Transverse colon (tissue), 4 donors: ENCODE measurements around the gene CFAP97. TPM values are rescaled to one million over a fixed set of nuclear protein-coding genes. Genes with fewer than 3 reads are reported as not detected.
A peak's percentile ranks its signal among the peaks of the same experiment; 100 is the strongest.

Source experiments
- DNase-seq: peaks from one replicate; pipeline ENCODE4 v3.0.0-alpha.2; 2019
- H3K27ac ChIP-seq, 4 donors: fragments of 200-600 bp; sonication (generic); 2 replicates each; pipeline ENCODE4 v1.5.1; 2016 to 2018; ENCODE audit warnings: inconsistent platforms in 4 of 4
- H3K27me3 ChIP-seq: fragments of 200-600 bp; sonication (generic); 2 replicates; pipeline ENCODE4 v1.5.1; 2017; ENCODE audit warnings: inconsistent platforms
- H3K36me3 ChIP-seq, 4 donors: fragments of 200-600 bp; sonication (generic); 2 replicates each; pipeline ENCODE4 v1.5.1; 2017 to 2019; ENCODE audit warnings: inconsistent platforms in 4 of 4
- H3K4me1 ChIP-seq, 4 donors: fragments of 200-600 bp; sonication (generic); 2 replicates each; pipeline ENCODE4 v1.5.1; 2017 to 2020; ENCODE audit warnings: inconsistent platforms in 4 of 4
- H3K4me3 ChIP-seq, 4 donors: fragments of 200-600 bp; sonication (generic); 1 replicate in 1 of 4; 2 replicates in 3 of 4; pipeline versions ENCODE4 v1.5.1 to v1.6.1; 2017 to 2019; ENCODE audit warnings: inconsistent platforms in 4 of 4
- H3K9me3 ChIP-seq, 2 donors: fragments of 200-600 bp; sonication (generic); 2 replicates each; pipeline ENCODE4 v1.5.1; 2017 to 2019; ENCODE audit warnings: inconsistent platforms in 2 of 2
- CTCF ChIP-seq, 5 experiments: fragments of 200-600 bp in 3 of 5; fragments of 450-650 bp in 2 of 5; sonication (generic) in 3 of 5; IDR thresholded peaks; 1 replicate in 2 of 5; 2 replicates in 3 of 5; pipeline ENCODE4 v1.5.1; 2016 to 2017; ENCODE audit warnings: antibody characterized with exemption in 5 of 5, inconsistent platforms in 3 of 5, mild to moderate bottlenecking in 2 of 5, moderate library complexity in 1 of 5
- EP300 ChIP-seq: sonication (generic); formaldehyde crosslinking; IDR thresholded peaks from one replicate; pipeline ENCODE4 v1.6.1; 2017; ENCODE audit warnings: antibody characterized with exemption, low read depth
- POLR2A ChIP-seq: fragments of 450-650 bp; IDR thresholded peaks from one replicate; pipeline ENCODE4 v1.6.1; 2016; ENCODE audit warnings: antibody characterized with exemption, mild to moderate bottlenecking, moderate library complexity
- POLR2AphosphoS5 ChIP-seq, 3 donors: sonication (generic); formaldehyde crosslinking; IDR thresholded peaks; one replicate each; pipeline ENCODE4 v1.6.1; 2016; ENCODE audit warnings: antibody characterized with exemption in 3 of 3
- WGBS, 2 donors: methylation state at CpG; one replicate each; pipeline ENCODE4 v1.1.5; 2018; ENCODE audit warnings: low coverage in 1 of 2; 5-methylcytosine and 5-hydroxymethylcytosine counted together
- in situ Hi-C, 4 donors: fragments of 200-750 bp; cut with MboI; loops; one replicate each; pipeline versions ENCODE4 v1.15.0 to v1.15.1; 2017; ENCODE audit warnings: low sequenced_read_pairs in 3 of 4, low pct_ligation_motif_present in 1 of 4, low pct_unique_long_range_greater_than_20kb in 1 of 4
- intact Hi-C: fragments of 100-400 bp; cut with DNase I; formaldehyde crosslinking; loops from one replicate; pipeline ENCODE4 v1.15.1; 2023; ENCODE audit warnings: low total_unique reads
- total RNA-seq, 4 donors: library from RNA; depleted of rRNA; stranded (reverse); fragments of >200 nt; gene quantifications; one replicate each; pipeline ENCODE4 v1.1.0, GENCODE V29; 2016

Gene CFAP97
- total RNA-seq, 4 donors from 2014 or later = 4.6 to 17.1 (median 9.3) TPM

GRCh38 chr4:185127021-185127925, 76.5 kb downstream of the CFAP97 start:
- intact Hi-C loops (no loop called here), in situ Hi-C loops (no loop called here)
- peaks cover 55% of the 10 kb centered on the region for H3K27me3 ChIP-seq
- WGBS, 2 donors = 18% methylated on average over 55 of the region's 64 CpGs; no CpG with 5 or more reads in 1 of the 2 donors
- no peak for DNase-seq
- no peak overlapping the region for H3K27ac ChIP-seq
- no peaks in the 10 kb centered on the region for H3K9me3 ChIP-seq
- H3K4me1 ChIP-seq = peaks cover 0 to 23% (median 19%) of the 10 kb centered on the region in 4 donors
- TF ChIP-seq POLR2AphosphoS5 (IDR thresholded peaks at IDR 0.05) (no peak), EP300 (no peak), CTCF (IDR thresholded peaks at IDR 0.05) (no peak), POLR2A (no peak)
- H3K4me3 ChIP-seq = peak overlapping the region; percentile 35 to 65 (median 44)
- H3K36me3 ChIP-seq = no peaks in the 10 kb centered on the region

GRCh38 chr4:185124006-185124405, 79.8 kb downstream of the CFAP97 start:
- WGBS, 2 donors = 35 to 36% methylated on average over 3 of the region's 3 CpGs
- no peaks in the 10 kb centered on the region for H3K36me3 ChIP-seq
- no peaks in the 10 kb centered on the region for H3K9me3 ChIP-seq
- peaks cover 44% of the 10 kb centered on the region for H3K27me3 ChIP-seq
- in situ Hi-C loops (no loop called here), intact Hi-C loops (no loop called here)
- TF ChIP-seq EP300 = no peak
- TF ChIP-seq POLR2AphosphoS5 (IDR thresholded peaks at IDR 0.05) = no peak
- TF ChIP-seq POLR2A = no peak
- TF ChIP-seq CTCF (IDR thresholded peaks at IDR 0.05) = no peak
- DNase-seq = no peak
- peaks cover 0 to 21% (median 18%) of the 10 kb centered on the region in 4 donors for H3K4me1 ChIP-seq
- no peak overlapping the region for H3K4me3 ChIP-seq
- no peak overlapping the region for H3K27ac ChIP-seq

- H3K4me1 ChIP-seq = peaks cover 0 to 9% (median 8%) of the 10 kb centered on the region in 4 donors
These were observed 81.0 kb downstream of the CFAP97 start for GRCh38 chr4:185122681-185123345.

More at GRCh38 chr4:185122681-185123345, 81.0 kb downstream of the CFAP97 start:
- Histone ChIP-seq H3K27ac (no peak overlapping the region), H3K9me3 (no peaks in the 10 kb centered on the region), H3K36me3 (no peaks in the 10 kb centered on the region), H3K4me3 (no peak overlapping the region), H3K27me3 (peaks cover 32% of the 10 kb centered on the region)
- intact Hi-C loops (no loop called here), in situ Hi-C loops (no loop called here)
- WGBS, 2 donors = 68 to 69% methylated on average over 6 of the region's 6 CpGs
- DNase-seq = no peak
- no peak for TF ChIP-seq CTCF (IDR thresholded peaks at IDR 0.05)
- no peak for TF ChIP-seq EP300
- no peak for TF ChIP-seq POLR2AphosphoS5 (IDR thresholded peaks at IDR 0.05)
- TF ChIP-seq POLR2A = no peak
